HepG2 (cell line): Measurements from ENCODE around the gene ASB17. TPM values are rescaled to one million over a fixed set of nuclear protein-coding genes. Genes with fewer than 3 reads are reported as not detected.

Source experiments
- ATAC-seq: fragments of 200-7000 bp; cut with Tn5 transposase; 3 replicates; pipeline ENCODE4 v1.9.1; 2020; ENCODE audit warnings: mild to moderate bottlenecking, moderate library complexity
- BruUV-seq: library from RNA; stranded (reverse); fragments of 400-500 nt; replicated peaks from 2 replicates; lab custom pipeline; 2021; lab: Mats Ljungman, UMichigan
- CTCF ChIA-PET: fragments of 300-600 bp; formaldehyde crosslinking; extraction: SDS; loops from one replicate; lab custom pipeline; 2021; ENCODE audit warnings: low total read pairs, inconsistent platforms, low intra/inter-chr PET ratio; lab: Yijun Ruan, JAX
- POLR2A ChIA-PET: fragments of 350-600 bp; sonication (Branson Sonifier 250); formaldehyde crosslinking; loops from one replicate; lab custom pipeline; 2020; ENCODE audit warnings: antibody characterized with exemption, inconsistent platforms; lab: Yijun Ruan, JAX
- DNase-seq: peaks from one replicate; pipeline ENCODE4 v3.0.0-alpha.2; 2015; ENCODE audit warnings: low spot score
- FAIRE-seq: peaks from 3 replicates; lab custom pipeline; 2011; peaks lifted over from hg19 to GRCh38; lab: Jason Lieb, UNC
- H2AFZ ChIP-seq: one replicate; pipeline ENCODE4 v1.6.1; 2011; ENCODE audit warnings: low read length, inconsistent platforms
- H3K27ac ChIP-seq: fragments of 300-600 bp; 3 replicates; pipeline ENCODE4 v1.8.0; 2011; ENCODE audit warnings: mixed run types, mild to moderate bottlenecking, mixed read lengths, low read length, inconsistent platforms; ENCODE audit not compliant: insufficient read depth; ENCODE audit errors: extremely low read length
- H3K27me3 ChIP-seq, 2 experiments: fragments of 200-600 bp in 1 of 2; 2 replicates in 1 of 2; 3 replicates in 1 of 2; pipeline versions ENCODE4 v1.6.0 to v1.8.0; 2011; ENCODE audit warnings: low read length in 2 of 2, mild to moderate bottlenecking in 2 of 2, moderate library complexity in 2 of 2, inconsistent platforms in 1 of 2; ENCODE audit not compliant: insufficient read depth in 2 of 2, control insufficient read depth in 1 of 2
- H3K36me3 ChIP-seq, 2 experiments: fragments of 200-600 bp in 1 of 2; replicated peaks in 1 of 2; 2 replicates in 1 of 2; 3 replicates in 1 of 2; pipeline versions ENCODE4 v1.5.1 to v1.8.0; 2011; ENCODE audit warnings: low read length in 2 of 2, inconsistent platforms in 1 of 2; ENCODE audit not compliant: insufficient read depth in 2 of 2, control insufficient read depth in 1 of 2
- H3K4me1 ChIP-seq: 2 replicates; pipeline ENCODE4 v1.5.1; 2012; ENCODE audit warnings: low read length, inconsistent platforms; ENCODE audit not compliant: insufficient read depth
- H3K4me2 ChIP-seq: 2 replicates; pipeline ENCODE4 v1.6.0; 2011; ENCODE audit warnings: low read depth, low read length, inconsistent platforms
- H3K4me3 ChIP-seq, 3 experiments: fragments of 200-600 bp in 1 of 3; sonication (generic), shearing (Covaris generic) in 1 of 3; replicated peaks in 1 of 3; 2 replicates each; pipeline ENCODE4 v1.5.1; 2011 to 2016; ENCODE audit warnings: low read length in 3 of 3, inconsistent platforms in 2 of 3, low read depth in 2 of 3, mild to moderate bottlenecking in 2 of 3, control low read depth in 1 of 3, mixed read lengths in 1 of 3; ENCODE audit not compliant: insufficient read depth in 1 of 3
- H3K79me2 ChIP-seq: one replicate; pipeline ENCODE4 v1.6.1; 2011; ENCODE audit warnings: low read length, inconsistent platforms; ENCODE audit not compliant: insufficient read depth
- H3K9ac ChIP-seq: 2 replicates; pipeline ENCODE4 v1.6.0; 2011; ENCODE audit warnings: mild to moderate bottlenecking, low read depth, low read length, inconsistent platforms; ENCODE audit not compliant: insufficient read depth
- H3K9me3 ChIP-seq: 2 replicates; pipeline ENCODE4 v1.5.1; 2012; ENCODE audit warnings: mild to moderate bottlenecking, low read length
- H4K20me1 ChIP-seq: 2 replicates; pipeline ENCODE4 v1.6.0; 2011; ENCODE audit warnings: inconsistent platforms, mild to moderate bottlenecking, low read length, moderate library complexity; ENCODE audit not compliant: insufficient read depth
- FOXO1 ChIP-seq: sonication (generic); formaldehyde crosslinking; IDR thresholded peaks from 2 replicates; pipeline ENCODE4 v1.4.0; 2020; ENCODE audit warnings: missing genetic modification reagents
- KLF9 ChIP-seq: IDR thresholded peaks from 2 replicates; pipeline ENCODE4 v1.6.1; 2016; ENCODE audit warnings: low read depth
- MAFK ChIP-seq, 2 experiments: IDR thresholded peaks in 1 of 2; conservative IDR thresholded peaks in 1 of 2; 2 replicates each; pipeline ENCODE4 v1.6.1; 2011; ENCODE audit warnings: improper control_type of control experiment in 2 of 2, low read length in 2 of 2
- MBD4 ChIP-seq: IDR thresholded peaks from 2 replicates; pipeline ENCODE4 v1.6.1; 2012; ENCODE audit warnings: low read length, inconsistent platforms, borderline replicate concordance
- MEIS2 ChIP-seq: sonication (generic); formaldehyde crosslinking; IDR thresholded peaks from 2 replicates; pipeline ENCODE4 v1.9.0; 2021; ENCODE audit warnings: mild to moderate bottlenecking, missing genetic modification reagents
- NCOA1 ChIP-seq: sonication (generic); formaldehyde crosslinking; IDR thresholded peaks from 2 replicates; pipeline ENCODE4 v1.9.0; 2021; ENCODE audit warnings: missing genetic modification reagents
- SMAD3 ChIP-seq: sonication (generic); formaldehyde crosslinking; IDR thresholded peaks from 2 replicates; pipeline ENCODE4 v1.4.0; 2020; ENCODE audit warnings: missing genetic modification reagents
- SP1 ChIP-seq, 2 experiments: fragments of 450-650 bp in 1 of 2; sonication (generic) in 1 of 2; formaldehyde crosslinking in 1 of 2; IDR thresholded peaks; 2 replicates each; pipeline versions ENCODE4 v1.4.0 to v1.6.1; 2016 to 2020; ENCODE audit warnings: missing genetic modification reagents in 1 of 2
- TAF15 ChIP-seq: fragments of 200-400 bp; formaldehyde crosslinking; IDR thresholded peaks from one replicate; pipeline ENCODE4 v1.6.1; 2018; ENCODE audit warnings: mild to moderate bottlenecking, low read depth, low read length; ENCODE audit not compliant: poor library complexity, severe bottlenecking
- TOE1 ChIP-seq: sonication (generic); formaldehyde crosslinking; IDR thresholded peaks from 2 replicates; pipeline ENCODE4 v1.4.0; 2020; ENCODE audit warnings: mild to moderate bottlenecking, missing genetic modification reagents
- WIZ ChIP-seq: sonication (generic); formaldehyde crosslinking; IDR thresholded peaks from 2 replicates; pipeline ENCODE4 v1.5.1; 2020; ENCODE audit warnings: mild to moderate bottlenecking, missing genetic modification reagents
- YEATS2 ChIP-seq: sonication (generic); formaldehyde crosslinking; IDR thresholded peaks from 2 replicates; pipeline ENCODE4 v1.4.0; 2020; ENCODE audit warnings: missing genetic modification reagents, borderline replicate concordance
- ZNF674 ChIP-seq: sonication (generic); formaldehyde crosslinking; IDR thresholded peaks from 2 replicates; pipeline ENCODE4 v1.5.0; 2020; ENCODE audit warnings: low read depth, mild to moderate bottlenecking, missing genetic modification reagents
- ZNF841 ChIP-seq: sonication (generic); formaldehyde crosslinking; IDR thresholded peaks from 2 replicates; pipeline ENCODE4 v1.8.1; 2023; ENCODE audit warnings: missing genetic modification reagents, borderline replicate concordance
- in situ Hi-C: cut with HindIII; loops from 2 replicates; pipeline ENCODE4 v1.10.0; 2017; ENCODE audit warnings: low pct_unique_long_range_greater_than_20kb; ENCODE audit not compliant: extremely low pct_ligation_motif_present
- intact Hi-C: fragments of 100-400 bp; cut with micrococcal nuclease; formaldehyde crosslinking; loops from one replicate; pipeline ENCODE4 v1.10.0; 2022; ENCODE audit not compliant: unreplicated experiment
- polyA plus RNA-seq, 8 experiments: library from polyadenylated mRNA; depleted of rRNA in 3 of 8; stranded (reverse) in 7 of 8; unstranded in 1 of 8; fragments of >200 nt; fragmentation: Illumina TruSeq in 4 of 8; extraction: Trizol in 4 of 8; gene quantifications; 2 replicates each; pipeline versions ENCODE4 v1.2.1 to v1.2.3, GENCODE V29; 2011 to 2016; ENCODE audit warnings: low read depth in 4 of 8, missing spikeins in 1 of 8, mixed read lengths in 1 of 8; ENCODE audit not compliant: insufficient read depth in 1 of 8
- total RNA-seq, 5 experiments: library from RNA; depleted of rRNA; stranded (reverse); fragments of >200 nt; fragmentation: Illumina TruSeq; extraction: Trizol; gene quantifications; 2 replicates each; pipeline ENCODE4 v1.2.3, GENCODE V29; 2016; ENCODE audit warnings: low read depth in 1 of 5
- TF ChIP-seq, protein P1 (sequence below): sonication (generic); formaldehyde crosslinking; conservative IDR thresholded peaks from 2 replicates; pipeline ENCODE4 v1.8.1; 2023; ENCODE audit warnings: missing genetic modification reagents

ASB17 gene
- total and polyA plus RNA-seq, 2 of the 13 experiments (the other 11 are each of a cell fraction or from before 2014, with no cell fraction given), result not detected

- TF ChIP-seq, protein P1, sequence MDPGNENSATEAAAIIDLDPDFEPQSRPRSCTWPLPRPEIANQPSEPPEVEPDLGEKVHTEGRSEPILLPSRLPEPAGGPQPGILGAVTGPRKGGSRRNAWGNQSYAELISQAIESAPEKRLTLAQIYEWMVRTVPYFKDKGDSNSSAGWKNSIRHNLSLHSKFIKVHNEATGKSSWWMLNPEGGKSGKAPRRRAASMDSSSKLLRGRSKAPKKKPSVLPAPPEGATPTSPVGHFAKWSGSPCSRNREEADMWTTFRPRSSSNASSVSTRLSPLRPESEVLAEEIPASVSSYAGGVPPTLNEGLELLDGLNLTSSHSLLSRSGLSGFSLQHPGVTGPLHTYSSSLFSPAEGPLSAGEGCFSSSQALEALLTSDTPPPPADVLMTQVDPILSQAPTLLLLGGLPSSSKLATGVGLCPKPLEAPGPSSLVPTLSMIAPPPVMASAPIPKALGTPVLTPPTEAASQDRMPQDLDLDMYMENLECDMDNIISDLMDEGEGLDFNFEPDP (CRISPR knock-in tag), result no peak
- no peak for TF ChIP-seq ZNF674 (CRISPR knock-in tag)
Observed at GRCh38 chr1:75980972-75981897, 49.0 kb upstream of the ASB17 start (continued).

- Histone ChIP-seq H3K4me3 (no peak overlapping the region), H3K27me3 (no peaks in the 10 kb centered on the region), H3K9me3 (no peaks in the 10 kb centered on the region), H4K20me1 (no peaks in the 10 kb centered on the region), H3K36me3 (no peaks in the 10 kb centered on the region), H3K4me1 (no peaks in the 10 kb centered on the region), H3K4me2 (no peak overlapping the region), H2AFZ (no peak overlapping the region), H3K79me2 (no peaks in the 10 kb centered on the region), H3K9ac (no peak overlapping the region), H3K27ac (no peak overlapping the region)
- in situ Hi-C loops, result no loop called here
- CTCF ChIA-PET, result no interaction called here
- no TSS peak for BruUV-seq
- DNase-seq (no peak), ATAC-seq (no peak), FAIRE-seq (no peak)
- no peak for TF ChIP-seq FOXO1
- no peak for TF ChIP-seq ZNF841
- no peak for TF ChIP-seq NCOA1
- TF ChIP-seq SP1 (IDR thresholded peaks at IDR 0.05), result no peak
- TF ChIP-seq SP1 (CRISPR knock-in tag; IDR thresholded peaks at IDR 0.05), result no peak
- no peak for TF ChIP-seq TAF15
- TF ChIP-seq KLF9 (CRISPR knock-in tag), result no peak
- no peak for TF ChIP-seq MAFK (conservative IDR thresholded peaks at IDR 0.05 in 1 of 2, IDR thresholded peaks at IDR 0.05 in 1 of 2; ENCODE audit: low read length in 2 of 2)
- TF ChIP-seq SMAD3, result no peak
- no peak for TF ChIP-seq MEIS2
- TF ChIP-seq YEATS2, result no peak
- no peak for TF ChIP-seq TOE1 (CRISPR knock-in tag)
- no peak for TF ChIP-seq ZNF674 (CRISPR knock-in tag)
- TF ChIP-seq MBD4, result no peak
- no peak for TF ChIP-seq WIZ (CRISPR knock-in tag)
- POLR2A ChIA-PET, result no interaction called here
- intact Hi-C loops, result no loop called here
Observed at GRCh38 chr1:75970631-75971030, 38.4 kb upstream of the ASB17 start.
